ENCODE measurements around the gene TRMT13. TPM values are rescaled to one million over a fixed set of nuclear protein-coding genes. Genes with fewer than 3 reads are reported as not detected.

Gene TRMT13
- polyA plus RNA-seq, 4 donors: 7.6 to 25.5 (median 10.5) TPM

DNA sequence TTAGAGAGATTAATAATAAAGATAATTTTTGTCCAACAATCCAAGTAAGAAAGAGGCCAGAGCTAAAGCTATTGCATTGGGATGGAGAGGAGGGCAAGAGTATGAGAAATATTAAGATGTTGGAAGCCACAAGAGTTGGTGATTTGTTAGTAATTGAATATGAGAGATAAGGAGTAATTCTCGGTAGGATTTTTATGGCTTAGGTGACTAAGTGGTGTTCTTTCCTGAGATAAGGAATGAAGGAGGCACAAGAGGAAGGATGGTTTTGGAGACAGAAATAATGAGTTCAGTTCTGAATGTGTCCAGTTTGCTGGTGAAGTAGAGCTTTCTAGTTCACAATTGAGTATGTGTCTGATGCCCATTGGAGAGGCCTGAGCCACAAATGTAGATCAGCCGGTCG lies 9.4 kb downstream of the TRMT13 start:
- 66 to 82% (median 74%) methylated on average over 3 of the region's 3 CpGs for WGBS, 3 donors
- Histone ChIP-seq H3K9me3 (ENCODE audit: control insufficient read depth in 2 of 2, insufficient read depth in 1 of 2, low read depth in 1 of 2, low read length in 1 of 2) (no peaks in the 10 kb centered on the region), H3K36me3 (ENCODE audit: control insufficient read depth in 3 of 3, insufficient read depth in 2 of 3, low read depth in 1 of 3, low read length in 3 of 3) (peaks cover 14 to 24% (median 19%) of the 10 kb centered on the region in 3 donors), H3K4me1 (ENCODE audit: control insufficient read depth in 3 of 3, insufficient read depth in 2 of 3, low read depth in 1 of 3, low read length in 2 of 3) (peaks cover 0 to 3% (median 0%) of the 10 kb centered on the region in 3 donors), H3K4me3 (ENCODE audit: low read depth in 1 of 3, low read length in 3 of 3) (no peak overlapping the region), H3K27ac (ENCODE audit: low read depth in 1 of 3, low read length in 2 of 3) (no peak overlapping the region), H3K27me3 (ENCODE audit: control insufficient read depth in 3 of 3, insufficient read depth in 3 of 3, low read length in 3 of 3) (no peaks in the 10 kb centered on the region)
- DNase-seq (peak in 1 of 2 donors; percentile 53), FAIRE-seq (no peak)

GRCh38 chr1:100145116-100145515 lies 12.2 kb downstream of the TRMT13 start:
- H3K36me3 ChIP-seq (ENCODE audit: control insufficient read depth in 3 of 3, insufficient read depth in 2 of 3, low read depth in 1 of 3, low read length in 3 of 3): peaks cover 10 to 16% (median 15%) of the 10 kb centered on the region in 3 donors
- 77 to 90% (median 84%) methylated on average over 3 of the region's 3 CpGs for WGBS, 3 donors

DNA sequence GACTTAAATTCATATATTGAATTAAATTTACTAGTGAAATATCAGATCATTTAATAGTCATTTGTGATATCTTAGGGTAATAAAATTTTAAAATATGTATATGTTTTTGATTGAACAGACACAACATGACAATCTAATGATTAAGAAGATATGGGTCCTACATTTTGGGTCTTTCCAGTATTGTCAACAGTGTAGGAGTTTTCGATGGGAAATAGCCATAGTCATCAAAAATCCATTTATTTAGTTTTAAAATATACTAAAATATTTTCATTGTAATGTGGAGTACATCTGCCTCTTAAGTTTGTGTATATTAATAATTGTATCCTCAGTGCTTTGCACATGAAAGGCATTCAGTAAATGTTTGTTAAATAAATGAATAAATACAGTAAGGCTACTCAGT lies 14.0 kb downstream of the TRMT13 start:
- Histone ChIP-seq H3K36me3 (ENCODE audit: control insufficient read depth in 3 of 3, insufficient read depth in 2 of 3, low read depth in 1 of 3, low read length in 3 of 3) (peaks cover 10 to 13% (median 12%) of the 10 kb centered on the region in 3 donors), H3K27me3 (ENCODE audit: control insufficient read depth in 3 of 3, insufficient read depth in 3 of 3, low read length in 3 of 3) (no peaks in the 10 kb centered on the region)

More at GRCh38 chr1:100145116-100145515, 12.2 kb downstream of the TRMT13 start:
- FAIRE-seq: no peak
- H3K27ac ChIP-seq (ENCODE audit: low read depth in 1 of 3, low read length in 2 of 3): no peak overlapping the region
- H3K4me3 ChIP-seq (ENCODE audit: low read depth in 1 of 3, low read length in 3 of 3): no peak overlapping the region
- H3K27me3 ChIP-seq (ENCODE audit: control insufficient read depth in 3 of 3, insufficient read depth in 3 of 3, low read length in 3 of 3): no peaks in the 10 kb centered on the region
- DNase-seq: no peak
- no peaks in the 10 kb centered on the region for H3K9me3 ChIP-seq (ENCODE audit: control insufficient read depth in 2 of 2, insufficient read depth in 1 of 2, low read depth in 1 of 2, low read length in 1 of 2)
- peaks cover 0 to 3% (median 0%) of the 10 kb centered on the region in 3 donors for H3K4me1 ChIP-seq (ENCODE audit: control insufficient read depth in 3 of 3, insufficient read depth in 2 of 3, low read depth in 1 of 3, low read length in 2 of 3)

DNA sequence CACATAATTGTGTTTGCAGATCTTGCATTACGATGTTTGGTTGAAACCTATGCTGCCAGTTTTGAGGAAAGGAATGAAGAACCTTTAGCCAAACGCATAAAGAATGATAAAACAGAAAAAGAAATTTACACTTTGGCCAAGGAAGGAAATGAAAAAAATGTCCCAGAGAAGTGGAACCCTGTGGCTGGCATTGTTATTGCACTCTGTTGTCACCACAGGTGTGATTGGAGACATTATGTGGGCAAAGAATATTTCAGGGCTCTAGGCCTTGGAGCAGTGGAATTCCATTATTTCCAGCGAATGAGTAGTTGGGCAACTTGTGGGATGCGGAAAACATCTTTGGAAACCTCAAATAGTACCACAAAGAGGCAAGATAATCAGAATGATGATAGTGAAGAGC lies 14.9 kb downstream of the TRMT13 start:
- peaks cover 10 to 12% (median 11%) of the 10 kb centered on the region in 3 donors for H3K36me3 ChIP-seq (ENCODE audit: control insufficient read depth in 3 of 3, insufficient read depth in 2 of 3, low read depth in 1 of 3, low read length in 3 of 3)
- 91 to 94% (median 93%) methylated on average over 4 of the region's 4 CpGs for WGBS, 3 donors
- DNase-seq (no peak), FAIRE-seq (no peak)
- H3K27me3 ChIP-seq (ENCODE audit: control insufficient read depth in 3 of 3, insufficient read depth in 3 of 3, low read length in 3 of 3): no peaks in the 10 kb centered on the region
- no peaks in the 10 kb centered on the region for H3K9me3 ChIP-seq (ENCODE audit: control insufficient read depth in 2 of 2, insufficient read depth in 1 of 2, low read depth in 1 of 2, low read length in 1 of 2)
- H3K27ac ChIP-seq (ENCODE audit: low read depth in 1 of 3, low read length in 2 of 3): no peak overlapping the region
- H3K4me1 ChIP-seq (ENCODE audit: control insufficient read depth in 3 of 3, insufficient read depth in 2 of 3, low read depth in 1 of 3, low read length in 2 of 3): no peaks in the 10 kb centered on the region
- no peak overlapping the region for H3K4me3 ChIP-seq (ENCODE audit: low read depth in 1 of 3, low read length in 3 of 3)

More for the DNA sequence above, 14.0 kb downstream of the TRMT13 start:
- 92 to 98% (median 97%) methylated on average over 1 of the region's 1 CpG for WGBS, 3 donors
- no peak for FAIRE-seq
- H3K4me3 ChIP-seq (ENCODE audit: low read depth in 1 of 3, low read length in 3 of 3): no peak overlapping the region
- no peaks in the 10 kb centered on the region for H3K4me1 ChIP-seq (ENCODE audit: control insufficient read depth in 3 of 3, insufficient read depth in 2 of 3, low read depth in 1 of 3, low read length in 2 of 3)
- no peaks in the 10 kb centered on the region for H3K9me3 ChIP-seq (ENCODE audit: control insufficient read depth in 2 of 2, insufficient read depth in 1 of 2, low read depth in 1 of 2, low read length in 1 of 2)
- H3K27ac ChIP-seq (ENCODE audit: low read depth in 1 of 3, low read length in 2 of 3): no peak overlapping the region
- DNase-seq: no peak

GRCh38 chr1:100151679-100152078 lies 18.7 kb downstream of the TRMT13 start:
- Histone ChIP-seq H3K27me3 (ENCODE audit: control insufficient read depth in 3 of 3, insufficient read depth in 3 of 3, low read length in 3 of 3) (no peaks in the 10 kb centered on the region), H3K4me3 (ENCODE audit: low read depth in 1 of 3, low read length in 3 of 3) (no peak overlapping the region), H3K36me3 (ENCODE audit: control insufficient read depth in 3 of 3, insufficient read depth in 2 of 3, low read depth in 1 of 3, low read length in 3 of 3) (peaks cover 0 to 4% (median 2%) of the 10 kb centered on the region in 3 donors), H3K9me3 (ENCODE audit: control insufficient read depth in 2 of 2, insufficient read depth in 1 of 2, low read depth in 1 of 2, low read length in 1 of 2) (no peaks in the 10 kb centered on the region), H3K27ac (ENCODE audit: low read depth in 1 of 3, low read length in 2 of 3) (no peak overlapping the region), H3K4me1 (ENCODE audit: control insufficient read depth in 3 of 3, insufficient read depth in 2 of 3, low read depth in 1 of 3, low read length in 2 of 3) (no peaks in the 10 kb centered on the region)
- 45 to 61% (median 55%) methylated on average over 2 of the region's 2 CpGs for WGBS, 3 donors
- DNase-seq (no peak), FAIRE-seq (no peak)

DNA sequence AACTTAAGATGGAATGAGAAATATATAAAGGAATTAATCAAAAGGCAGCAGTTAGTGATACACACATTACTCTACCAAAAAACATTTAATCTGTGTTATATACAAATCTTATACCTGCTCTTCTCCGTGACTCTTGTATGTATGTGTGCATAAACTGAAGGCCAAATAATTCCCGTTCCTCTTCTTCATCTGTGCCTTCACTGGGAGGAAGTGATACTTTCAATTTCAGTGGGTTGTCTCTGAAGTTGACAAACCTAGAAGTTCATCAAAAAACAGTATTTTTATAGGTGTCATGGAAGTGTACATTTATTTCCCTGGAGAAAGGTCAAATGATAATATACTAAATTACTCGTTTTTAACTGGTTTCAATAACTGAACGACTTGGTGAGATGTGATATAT lies 19.3 kb downstream of the TRMT13 start:
- Histone ChIP-seq H3K4me3 (ENCODE audit: low read depth in 1 of 3, low read length in 3 of 3) (no peak overlapping the region), H3K4me1 (ENCODE audit: control insufficient read depth in 3 of 3, insufficient read depth in 2 of 3, low read depth in 1 of 3, low read length in 2 of 3) (no peaks in the 10 kb centered on the region), H3K9me3 (ENCODE audit: control insufficient read depth in 2 of 2, insufficient read depth in 1 of 2, low read depth in 1 of 2, low read length in 1 of 2) (no peaks in the 10 kb centered on the region), H3K36me3 (ENCODE audit: control insufficient read depth in 3 of 3, insufficient read depth in 2 of 3, low read depth in 1 of 3, low read length in 3 of 3) (peaks cover 0 to 3% (median 2%) of the 10 kb centered on the region in 3 donors), H3K27ac (ENCODE audit: low read depth in 1 of 3, low read length in 2 of 3) (no peak overlapping the region), H3K27me3 (ENCODE audit: control insufficient read depth in 3 of 3, insufficient read depth in 3 of 3, low read length in 3 of 3) (no peaks in the 10 kb centered on the region)
- FAIRE-seq (no peak), DNase-seq (no peak)
- WGBS, 3 donors: 69 to 73% (median 72%) methylated on average over 4 of the region's 4 CpGs

DNA sequence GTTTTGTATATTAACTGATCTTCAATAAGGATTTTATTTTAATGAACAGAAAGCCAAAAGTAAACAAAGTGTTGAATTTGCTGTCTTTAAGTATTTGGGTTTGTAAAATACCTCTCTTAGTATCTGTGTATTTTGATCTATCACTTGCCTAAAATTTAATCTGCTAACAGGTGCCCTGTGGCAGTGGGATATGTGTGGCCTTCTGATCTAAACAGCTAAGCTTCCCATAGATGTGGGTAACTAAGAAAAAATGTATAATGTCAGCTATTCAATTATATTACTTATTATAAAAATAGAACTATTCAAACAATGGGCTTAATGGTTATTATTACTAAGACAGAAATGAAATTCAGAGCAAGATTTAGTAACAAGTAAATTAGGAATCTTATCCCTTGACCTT lies 29.9 kb downstream of the TRMT13 start:
- Histone ChIP-seq H3K27ac (ENCODE audit: low read depth in 1 of 3, low read length in 2 of 3) (no peak overlapping the region), H3K9me3 (ENCODE audit: control insufficient read depth in 2 of 2, insufficient read depth in 1 of 2, low read depth in 1 of 2, low read length in 1 of 2) (no peaks in the 10 kb centered on the region), H3K36me3 (ENCODE audit: control insufficient read depth in 3 of 3, insufficient read depth in 2 of 3, low read depth in 1 of 3, low read length in 3 of 3) (no peaks in the 10 kb centered on the region), H3K4me1 (ENCODE audit: control insufficient read depth in 3 of 3, insufficient read depth in 2 of 3, low read depth in 1 of 3, low read length in 2 of 3) (no peaks in the 10 kb centered on the region), H3K27me3 (ENCODE audit: control insufficient read depth in 3 of 3, insufficient read depth in 3 of 3, low read length in 3 of 3) (no peaks in the 10 kb centered on the region), H3K4me3 (ENCODE audit: low read depth in 1 of 3, low read length in 3 of 3) (no peak overlapping the region)
- FAIRE-seq (peak; percentile 36), DNase-seq (no peak)

GRCh38 chr1:100164216-100164615 lies 31.3 kb downstream of the TRMT13 start:
- DNase-seq: no peak
- FAIRE-seq: no peak
- 80 to 85% (median 83%) methylated on average over 2 of the region's 2 CpGs for WGBS, 3 donors

GRCh38 chr1:100164702-100165101 lies 31.7 kb downstream of the TRMT13 start:
- no peak for DNase-seq
- H3K4me3 ChIP-seq (ENCODE audit: low read depth in 1 of 3, low read length in 3 of 3): no peak overlapping the region
- FAIRE-seq: no peak
- no peaks in the 10 kb centered on the region for H3K27me3 ChIP-seq (ENCODE audit: control insufficient read depth in 3 of 3, insufficient read depth in 3 of 3, low read length in 3 of 3)
- H3K27ac ChIP-seq (ENCODE audit: low read depth in 1 of 3, low read length in 2 of 3): no peak overlapping the region
- no peaks in the 10 kb centered on the region for H3K36me3 ChIP-seq (ENCODE audit: control insufficient read depth in 3 of 3, insufficient read depth in 2 of 3, low read depth in 1 of 3, low read length in 3 of 3)
- 73 to 89% (median 77%) methylated on average over 5 of the region's 5 CpGs for WGBS, 3 donors
- no peaks in the 10 kb centered on the region for H3K4me1 ChIP-seq (ENCODE audit: control insufficient read depth in 3 of 3, insufficient read depth in 2 of 3, low read depth in 1 of 3, low read length in 2 of 3)
- H3K9me3 ChIP-seq (ENCODE audit: control insufficient read depth in 2 of 2, insufficient read depth in 1 of 2, low read depth in 1 of 2, low read length in 1 of 2): no peaks in the 10 kb centered on the region

More at GRCh38 chr1:100164216-100164615, 31.3 kb downstream of the TRMT13 start:
- Histone ChIP-seq H3K27ac (ENCODE audit: low read depth in 1 of 3, low read length in 2 of 3) (no peak overlapping the region), H3K4me3 (ENCODE audit: low read depth in 1 of 3, low read length in 3 of 3) (no peak overlapping the region), H3K9me3 (ENCODE audit: control insufficient read depth in 2 of 2, insufficient read depth in 1 of 2, low read depth in 1 of 2, low read length in 1 of 2) (no peaks in the 10 kb centered on the region), H3K27me3 (ENCODE audit: control insufficient read depth in 3 of 3, insufficient read depth in 3 of 3, low read length in 3 of 3) (no peaks in the 10 kb centered on the region), H3K4me1 (ENCODE audit: control insufficient read depth in 3 of 3, insufficient read depth in 2 of 3, low read depth in 1 of 3, low read length in 2 of 3) (no peaks in the 10 kb centered on the region), H3K36me3 (ENCODE audit: control insufficient read depth in 3 of 3, insufficient read depth in 2 of 3, low read depth in 1 of 3, low read length in 3 of 3) (no peaks in the 10 kb centered on the region)

Measured in small intestine (tissue), 7 donors.